GM12878 (cell line): ENCODE data around the gene PRTN3. TPM values are rescaled to one million over a fixed set of nuclear protein-coding genes. Genes with fewer than 3 reads are reported as not detected.

ENCODE experiments used
- BACH1 ChIP-seq: fragments of 450-650 bp; IDR thresholded peaks from 2 replicates; pipeline ENCODE4 v1.6.1; 2017; ENCODE audit warnings: mild to moderate bottlenecking, borderline replicate concordance
- BHLHE40 ChIP-seq, 2 experiments: fragments of 450-650 bp in 1 of 2; IDR thresholded peaks; 2 replicates each; pipeline ENCODE4 v1.6.1; 2011 to 2017; ENCODE audit warnings: low read depth in 2 of 2, borderline replicate concordance in 1 of 2, improper control_type of control experiment in 1 of 2, low read length in 1 of 2, mild to moderate bottlenecking in 1 of 2
- CBX5 ChIP-seq: sonication (generic); IDR thresholded peaks from 2 replicates; pipeline ENCODE4 v1.6.1; 2016; ENCODE audit warnings: low read depth, moderate library complexity, mild to moderate bottlenecking, inconsistent platforms
- CEBPZ ChIP-seq: fragments of 150-350 bp; IDR thresholded peaks from 2 replicates; pipeline ENCODE4 v1.6.1; 2016; ENCODE audit warnings: low read depth, low read length
- CHD2 ChIP-seq: IDR thresholded peaks from 2 replicates; pipeline ENCODE4 v1.6.1; 2011; ENCODE audit warnings: low read depth, low read length, improper control_type of control experiment, borderline replicate concordance
- CREB1 ChIP-seq: IDR thresholded peaks from 2 replicates; pipeline ENCODE4 v1.6.1; 2012; ENCODE audit warnings: low read depth, mild to moderate bottlenecking, inconsistent platforms
- DPF2 ChIP-seq: fragments of 450-650 bp; IDR thresholded peaks from 2 replicates; pipeline ENCODE4 v1.6.1; 2017; ENCODE audit warnings: mild to moderate bottlenecking
- ETV6 ChIP-seq, 2 experiments: fragments of 450-650 bp in 1 of 2; IDR thresholded peaks in 1 of 2; conservative IDR thresholded peaks in 1 of 2; 2 replicates each; pipeline ENCODE4 v1.6.1; 2014; ENCODE audit warnings: antibody characterized with exemption in 1 of 2, borderline replicate concordance in 1 of 2, low read depth in 1 of 2, mild to moderate bottlenecking in 1 of 2, moderate library complexity in 1 of 2
- GABPA ChIP-seq: IDR thresholded peaks from 2 replicates; pipeline ENCODE4 v1.6.1; 2014; ENCODE audit warnings: antibody characterized with exemption, low read depth, mild to moderate bottlenecking, inconsistent platforms
- HCFC1 ChIP-seq: fragments of 150-350 bp; IDR thresholded peaks from 2 replicates; pipeline ENCODE4 v1.6.1; 2014; ENCODE audit warnings: low read length
- HDAC6 ChIP-seq: fragments of 200-600 bp; sonication (generic); IDR thresholded peaks from one replicate; pipeline ENCODE4 v1.8.0; 2017; ENCODE audit warnings: antibody characterized with exemption; ENCODE audit not compliant: unreplicated experiment
- IKZF1 ChIP-seq: fragments of 450-650 bp; conservative IDR thresholded peaks from 2 replicates; pipeline ENCODE4 v1.6.1; 2017; ENCODE audit warnings: antibody characterized with exemption, mild to moderate bottlenecking
- IRF4 ChIP-seq: IDR thresholded peaks from 2 replicates; pipeline ENCODE4 v1.6.1; 2011; ENCODE audit warnings: low read depth, low read length
- NR2C1 ChIP-seq: fragments of 450-650 bp; IDR thresholded peaks from 2 replicates; pipeline ENCODE4 v1.6.1; 2017; ENCODE audit warnings: antibody characterized with exemption, mild to moderate bottlenecking, moderate library complexity
- NR2C2 ChIP-seq: IDR thresholded peaks from 2 replicates; pipeline ENCODE4 v1.6.1; 2011; ENCODE audit warnings: borderline replicate concordance, low read depth; ENCODE audit not compliant: control insufficient read depth, insufficient read length
- NRF1 ChIP-seq: conservative IDR thresholded peaks from 2 replicates; pipeline ENCODE4 v1.6.1; 2011; ENCODE audit warnings: mild to moderate bottlenecking, low read depth, low read length, improper control_type of control experiment
- PAX8 ChIP-seq: fragments of 450-650 bp; IDR thresholded peaks from 2 replicates; pipeline ENCODE4 v1.6.1; 2017; ENCODE audit warnings: mild to moderate bottlenecking, moderate library complexity
- RB1 ChIP-seq: fragments of 450-650 bp; formaldehyde crosslinking; IDR thresholded peaks from 2 replicates; pipeline ENCODE4 v1.6.1; 2017; ENCODE audit warnings: mild to moderate bottlenecking, borderline replicate concordance
- RFX5 ChIP-seq: IDR thresholded peaks from 2 replicates; pipeline ENCODE4 v1.6.1; 2011; ENCODE audit warnings: low read depth, low read length, improper control_type of control experiment
- SKIL ChIP-seq: fragments of 450-650 bp; IDR thresholded peaks from 2 replicates; pipeline ENCODE4 v1.6.1; 2017; ENCODE audit warnings: mild to moderate bottlenecking, low read depth, inconsistent platforms; ENCODE audit not compliant: poor library complexity, severe bottlenecking
- SPI1 ChIP-seq: IDR thresholded peaks from 2 replicates; pipeline ENCODE4 v1.6.1; 2011; ENCODE audit warnings: low read depth, mild to moderate bottlenecking, low read length, moderate library complexity, borderline replicate concordance; ENCODE audit not compliant: insufficient read depth
- SRF ChIP-seq, 2 experiments: IDR thresholded peaks; 2 replicates each; pipeline ENCODE4 v1.6.1; 2011; ENCODE audit warnings: low read depth in 2 of 2, low read length in 2 of 2, mild to moderate bottlenecking in 1 of 2, moderate library complexity in 1 of 2
- TCF12 ChIP-seq: IDR thresholded peaks from 2 replicates; pipeline ENCODE4 v1.6.1; 2011; ENCODE audit warnings: low read depth, mild to moderate bottlenecking, low read length
- YY1 ChIP-seq: IDR thresholded peaks from 2 replicates; pipeline ENCODE4 v1.6.1; 2011; ENCODE audit warnings: low read depth, mild to moderate bottlenecking, low read length
- ZBED1 ChIP-seq: IDR thresholded peaks from 2 replicates; pipeline ENCODE4 v1.6.1; 2016; ENCODE audit warnings: borderline replicate concordance
- ZNF24 ChIP-seq: fragments of 450-650 bp; IDR thresholded peaks from 2 replicates; pipeline ENCODE4 v1.6.1; 2017; ENCODE audit warnings: antibody characterized with exemption, mild to moderate bottlenecking
- ZSCAN29 ChIP-seq: fragments of 450-650 bp; IDR thresholded peaks from 2 replicates; pipeline ENCODE4 v1.6.1; 2017; ENCODE audit warnings: mild to moderate bottlenecking, moderate library complexity
- polyA plus RNA-seq, 11 experiments: library from polyadenylated mRNA; depleted of rRNA in 4 of 11; unstranded in 6 of 11; stranded (reverse) in 5 of 11; fragments of >200 nt; fragmentation: Nextera tagmentation in 4 of 11; fragmentation: Illumina TruSeq in 1 of 11; extraction: Ambion mirVana in 4 of 11; extraction: Trizol in 1 of 11; gene quantifications; 1 replicate in 1 of 11; 2 replicates in 10 of 11; pipeline versions ENCODE4 v1.2.1 to v1.2.3, GENCODE V29; 2011 to 2016; ENCODE audit warnings: inconsistent platforms in 2 of 11, missing spikeins in 2 of 11, low read depth in 1 of 11
- total RNA-seq, 4 experiments: library from RNA; depleted of rRNA in 3 of 4; stranded (reverse); fragments of >200 nt in 3 of 4; fragmentation: Illumina TruSeq in 1 of 4; extraction: Trizol in 1 of 4; gene quantifications; 2 replicates each; pipeline versions ENCODE4 v1.2.1 to v1.2.3, GENCODE V29; 2013 to 2021

Gene PRTN3
- total and polyA plus RNA-seq, 10 of the 15 experiments (the other 5 are each of a cell fraction or from before 2014, with no cell fraction given), result 0.08 TPM; not detected in 9

- TF ChIP-seq NR2C1, result peak; percentile 60
- TF ChIP-seq PAX8, result no peak
- no peak for TF ChIP-seq CBX5
- TF ChIP-seq NR2C2, result no peak
- peak; percentile 99 for TF ChIP-seq IKZF1
- peak; percentile 69 for TF ChIP-seq HCFC1
- TF ChIP-seq IRF4, result no peak
- peak; percentile 46; the same call in 1 of the 2 replicates for TF ChIP-seq ZNF24
- TF ChIP-seq YY1, result peak; percentile 78; the same call in 1 of the 2 replicates
- TF ChIP-seq SRF (IDR thresholded peaks at IDR 0.05; ENCODE audit: low read depth in 2 of 2, low read length in 2 of 2), result no peak
- TF ChIP-seq CEBPZ, result no peak
- TF ChIP-seq CREB1, result no peak
- TF ChIP-seq CHD2, result peak; percentile 10; the same call in 1 of the 2 replicates
- TF ChIP-seq ETV6 (conservative IDR thresholded peaks at IDR 0.05 in 1 of 2, IDR thresholded peaks at IDR 0.05 in 1 of 2; ENCODE audit: borderline replicate concordance in 1 of 2, low read depth in 1 of 2), result no peak
- no peak; the same call in 1 of the 2 replicates for TF ChIP-seq DPF2
- peak in 1 of 2 experiments; percentile 78; a peak in 2 of 4 replicates for TF ChIP-seq BHLHE40 (IDR thresholded peaks at IDR 0.05; ENCODE audit: borderline replicate concordance in 1 of 2, low read depth in 2 of 2, low read length in 1 of 2)
- 0 out of 2 replicates have a peak, but pooled peaks have one; percentile 17 for TF ChIP-seq ZSCAN29
- TF ChIP-seq GABPA, result no peak
- TF ChIP-seq RFX5, result no peak
- TF ChIP-seq BACH1, result peak; percentile 54
- no peak for TF ChIP-seq SKIL
- no peak for TF ChIP-seq ZBED1
- TF ChIP-seq SPI1, result 0 out of 2 replicates have a peak, but pooled peaks have one; percentile 21
- peak; percentile 97; the same call in 1 of the 2 replicates for TF ChIP-seq RB1
- TF ChIP-seq NRF1, result peak; percentile 92
- no peak for TF ChIP-seq TCF12
- TF ChIP-seq HDAC6, result peak; percentile 87
These were observed 43.0 kb upstream of the PRTN3 start (continued) for GRCh38 chr19:797528-798414.
